HG03175 (cell line): Measurements from ENCODE around the gene LATS2.

Experiments used
- ATAC-seq: cut with Tn5 transposase; IDR thresholded peaks from one replicate; pipeline ENCODE4 v1.9.1; 2021; ENCODE audit warnings: mild to moderate bottlenecking, moderate library complexity; ENCODE audit not compliant: unreplicated experiment

The LATS2 gene

GRCh38 chr13:21048901-21049698, 12.3 kb downstream of the LATS2 start:
- no peak for ATAC-seq

GRCh38 chr13:21047591-21048282, 13.6 kb downstream of the LATS2 start:
- ATAC-seq, result no peak

- no peak for ATAC-seq
These were observed 14.3 kb downstream of the LATS2 start for GRCh38 chr13:21047087-21047486.

GRCh38 chr13:21046203-21046602, 15.2 kb downstream of the LATS2 start:
- no peak for ATAC-seq

- no peak for ATAC-seq
These were observed 16.3 kb downstream of the LATS2 start for GRCh38 chr13:21045100-21045499.

GRCh38 chr13:21043898-21044297, 17.5 kb downstream of the LATS2 start:
- no peak for ATAC-seq

GRCh38 chr13:21040120-21040826, 21.1 kb downstream of the LATS2 start:
- ATAC-seq, result no peak

GRCh38 chr13:21039097-21039800, 22.1 kb downstream of the LATS2 start:
- no peak for ATAC-seq

- ATAC-seq, result no peak
These were observed 23.7 kb downstream of the LATS2 start for GRCh38 chr13:21037656-21038055.

GRCh38 chr13:21035498-21035897, 25.9 kb downstream of the LATS2 start:
- no peak for ATAC-seq

GRCh38 chr13:21034603-21035191, 26.7 kb downstream of the LATS2 start:
- ATAC-seq, result no peak

GRCh38 chr13:21033856-21034602, 27.4 kb downstream of the LATS2 start:
- ATAC-seq, result no peak

GRCh38 chr13:21033212-21033840, 28.1 kb downstream of the LATS2 start:
- no peak for ATAC-seq

GRCh38 chr13:21032656-21033055, 28.7 kb downstream of the LATS2 start:
- ATAC-seq, result no peak

- ATAC-seq, result no peak
These were observed 29.7 kb downstream of the LATS2 start for GRCh38 chr13:21031594-21032275.

- no peak for ATAC-seq
These were observed 35.8 kb downstream of the LATS2 start for GRCh38 chr13:21025539-21025938.

GRCh38 chr13:21022056-21022979, 39.1 kb downstream of the LATS2 start:
- no peak for ATAC-seq

- no peak for ATAC-seq
These were observed 40.8 kb downstream of the LATS2 start for GRCh38 chr13:21020581-21020980.
